Smooth muscle cell of the umbilical artery (primary cell): ENCODE results near the gene LMBR1L. TPM values are rescaled to one million over a fixed set of nuclear protein-coding genes. Genes with fewer than 3 reads are reported as not detected.

Experiments
- total RNA-seq: library from RNA; depleted of rRNA; stranded (reverse); fragments of >200 nt; gene quantifications from 2 replicates; pipeline ENCODE4 v1.2.3, GENCODE V29; 2014

Gene LMBR1L
- total RNA-seq: 37.6 and 56.4 TPM in 2 replicates

GRCh38 chr12:49110464-49111155, at the start of gene LMBR1L:
TSS of gene LMBR1L (minus strand) at chr12:49110847. CDS start at chr12:49110555, 292 bp downstream.

GRCh38 chr12:49131051-49131893, 20.6 kb upstream of the LMBR1L start, which contains the start of gene TUBA1B:
TSS of gene TUBA1B (minus strand) at chr12:49131395. CDS start at chr12:49131300, 95 bp downstream.

GRCh38 chr12:49094160-49094974, 16.3 kb downstream of the LMBR1L start, which contains the start of gene DHH:
TSS of gene DHH (minus strand) at chr12:49094801. CDS start at chr12:49094512, 289 bp downstream.

GRCh38 chr12:49069507-49070346, 40.9 kb downstream of the LMBR1L start, which contains the start of gene RHEBL1:
TSS of gene RHEBL1 (minus strand) at chr12:49069979. CDS start at chr12:49069785, 194 bp downstream.

GRCh38 chr12:49060237-49061156, 50.1 kb downstream of the LMBR1L start, which contains the start of gene KMT2D:
TSS of gene KMT2D (minus strand) at chr12:49060794. CDS start at chr12:49055324, 5,470 bp downstream.

Other genes with a start within 250 kb of the LMBR1L start
- gene RND1, start 245.0 kb downstream of the LMBR1L start, total RNA-seq: 0.09 and 0.59 TPM in 2 replicates
- 32.1 and 40.5 TPM in 2 replicates for gene FKBP11, start 185.4 kb downstream of the LMBR1L start, total RNA-seq
- gene ARF3, start 153.4 kb downstream of the LMBR1L start, total RNA-seq: 31.2 and 52.1 TPM in 2 replicates
- gene WNT10B, start 139.1 kb downstream of the LMBR1L start, total RNA-seq: 0.28 TPM in 1 of 2 replicates, not detected in the other
- not detected in 2 replicates for gene WNT1, start 132.5 kb downstream of the LMBR1L start, total RNA-seq
- gene DDN, start 111.5 kb downstream of the LMBR1L start, total RNA-seq: under 0.01 and 0.18 TPM in 2 replicates
- gene PRKAG1, start 92.1 kb downstream of the LMBR1L start, total RNA-seq: 59.7 and 62.7 TPM in 2 replicates
- gene KMT2D, start 50.1 kb downstream of the LMBR1L start, total RNA-seq: 38.0 and 105 TPM in 2 replicates
- 0.30 and 0.55 TPM in 2 replicates for gene RHEBL1, start 40.9 kb downstream of the LMBR1L start, total RNA-seq
- 0.05 TPM in 1 of 2 replicates, not detected in the other for gene DHH, start 16.0 kb downstream of the LMBR1L start, total RNA-seq
- 515 and 1,601 TPM in 2 replicates for gene TUBA1B, start 20.5 kb upstream of the LMBR1L start, total RNA-seq
- gene TUBA1A, start 78.2 kb upstream of the LMBR1L start, total RNA-seq: 341 and 811 TPM in 2 replicates
- 159 and 508 TPM in 2 replicates for gene TUBA1C, start 154.2 kb upstream of the LMBR1L start, total RNA-seq
- not detected in 2 replicates for gene PRPH, start 184.3 kb upstream of the LMBR1L start, total RNA-seq
- 0.89 and 5.0 TPM in 2 replicates for gene TROAP, start 212.4 kb upstream of the LMBR1L start, total RNA-seq
- 0.14 TPM in 1 of 2 replicates, not detected in the other for gene C1QL4, start 226.3 kb upstream of the LMBR1L start, total RNA-seq
- gene DNAJC22, start 236.0 kb upstream of the LMBR1L start, total RNA-seq: 0.83 and 1.2 TPM in 2 replicates